Stomach (tissue), 9 donors: ENCODE measurements around the gene PFKL. TPM values are rescaled to one million over a fixed set of nuclear protein-coding genes. Genes with fewer than 3 reads are reported as not detected.

Experiments
- DNase-seq, 2 donors: peaks; one replicate each; pipeline versions ENCODE4 v3.0.0 to v3.0.0-alpha.2; 2013 to 2019
- H3K27ac ChIP-seq, 5 donors: fragments of 200-600 bp in 4 of 5; sonication (generic) in 4 of 5; one replicate each; pipeline ENCODE4 v1.5.1; 2013 to 2019; ENCODE audit warnings: mild to moderate bottlenecking in 1 of 5, moderate library complexity in 1 of 5
- H3K27me3 ChIP-seq, 3 donors: fragments of 200-600 bp; sonication (generic); one replicate each; pipeline ENCODE4 v1.5.1; 2017 to 2019; ENCODE audit warnings: mixed run types in 1 of 3
- H3K36me3 ChIP-seq, 4 donors: fragments of 200-600 bp; sonication (generic); 1 replicate in 3 of 4; 2 replicates in 1 of 4; pipeline ENCODE4 v1.5.1; 2016 to 2019
- H3K4me1 ChIP-seq, 4 donors: fragments of 200-600 bp; sonication (generic); one replicate each; pipeline ENCODE4 v1.5.1; 2016 to 2019
- H3K4me3 ChIP-seq, 4 donors: fragments of 200-600 bp; sonication (generic) in 3 of 4; one replicate each; pipeline ENCODE4 v1.5.1; 2016 to 2019; ENCODE audit warnings: mild to moderate bottlenecking in 1 of 4
- H3K9me3 ChIP-seq, 4 donors: fragments of 200-600 bp; sonication (generic); one replicate each; pipeline ENCODE4 v1.5.1; 2016 to 2019
- EP300 ChIP-seq: sonication (generic); formaldehyde crosslinking; IDR thresholded peaks from one replicate; pipeline ENCODE4 v1.6.1; 2017; ENCODE audit warnings: antibody characterized with exemption
- POLR2A ChIP-seq, 4 donors: fragments of 450-650 bp; IDR thresholded peaks; one replicate each; pipeline ENCODE4 v1.6.1; 2016; ENCODE audit warnings: antibody characterized with exemption in 4 of 4, control low read depth in 2 of 4, mild to moderate bottlenecking in 1 of 4, moderate library complexity in 1 of 4
- POLR2AphosphoS5 ChIP-seq, 3 donors: sonication (generic); formaldehyde crosslinking; IDR thresholded peaks; one replicate each; pipeline ENCODE4 v1.6.1; 2016; ENCODE audit warnings: antibody characterized with exemption in 3 of 3
- WGBS, 5 donors: extraction: QIAGEN DNeasy Blood & Tissue Kit in 3 of 5; methylation state at CpG; one replicate each; pipeline versions ENCODE4 v1.1.5 to v1.1.7; 2013 to 2018; 5-methylcytosine and 5-hydroxymethylcytosine counted together
- intact Hi-C: fragments of 100-400 bp; cut with DNase I; formaldehyde crosslinking; loops from one replicate; pipeline ENCODE4 v1.15.1; 2023; ENCODE audit warnings: low total_unique reads
- polyA plus RNA-seq, 3 donors: library from polyadenylated mRNA; stranded (reverse); fragments of 200-250 nt; gene quantifications; one replicate each; pipeline ENCODE4 v1.2.3, GENCODE V29; 2013
- total RNA-seq, 5 donors: library from RNA; depleted of rRNA; stranded (reverse); fragments of >200 nt; gene quantifications; one replicate each; pipeline versions ENCODE4 v1.1.0 to v1.2.3, GENCODE V29; 2014 to 2016
- TF ChIP-seq, protein P1 (sequence below), 7 experiments: fragments of 450-650 bp in 4 of 7; fragments of 200-600 bp in 3 of 7; sonication (generic) in 3 of 7; IDR thresholded peaks; one replicate each; pipeline ENCODE4 v1.5.1; 2016 to 2019; ENCODE audit warnings: antibody characterized with exemption in 7 of 7, control low read depth in 2 of 7, mild to moderate bottlenecking in 1 of 7
- donor health status: healthy with polysubstance abuse.
- donor health status: Bipolar disorder and iron deficiency.
- donor health status: healthy.

PFKL gene
- total and polyA plus RNA-seq, 8 donors = 83.0 to 283 (median 130) TPM

- Histone ChIP-seq H3K9me3 (no peaks in the 10 kb centered on the region), H3K36me3 (peaks cover 6 to 53% (median 42%) of the 10 kb centered on the region in 4 donors), H3K4me3 (no peak overlapping the region), H3K27me3 (no peaks in the 10 kb centered on the region), H3K4me1 (peaks cover 44 to 68% (median 63%) of the 10 kb centered on the region in 4 donors), H3K27ac (peak overlapping the region in 2 of 5 donors; percentile 37 to 95)
- intact Hi-C loops = no loop called here
- TF ChIP-seq POLR2AphosphoS5 (IDR thresholded peaks at IDR 0.05) = no peak
- TF ChIP-seq EP300 = no peak
- TF ChIP-seq, protein P1, sequence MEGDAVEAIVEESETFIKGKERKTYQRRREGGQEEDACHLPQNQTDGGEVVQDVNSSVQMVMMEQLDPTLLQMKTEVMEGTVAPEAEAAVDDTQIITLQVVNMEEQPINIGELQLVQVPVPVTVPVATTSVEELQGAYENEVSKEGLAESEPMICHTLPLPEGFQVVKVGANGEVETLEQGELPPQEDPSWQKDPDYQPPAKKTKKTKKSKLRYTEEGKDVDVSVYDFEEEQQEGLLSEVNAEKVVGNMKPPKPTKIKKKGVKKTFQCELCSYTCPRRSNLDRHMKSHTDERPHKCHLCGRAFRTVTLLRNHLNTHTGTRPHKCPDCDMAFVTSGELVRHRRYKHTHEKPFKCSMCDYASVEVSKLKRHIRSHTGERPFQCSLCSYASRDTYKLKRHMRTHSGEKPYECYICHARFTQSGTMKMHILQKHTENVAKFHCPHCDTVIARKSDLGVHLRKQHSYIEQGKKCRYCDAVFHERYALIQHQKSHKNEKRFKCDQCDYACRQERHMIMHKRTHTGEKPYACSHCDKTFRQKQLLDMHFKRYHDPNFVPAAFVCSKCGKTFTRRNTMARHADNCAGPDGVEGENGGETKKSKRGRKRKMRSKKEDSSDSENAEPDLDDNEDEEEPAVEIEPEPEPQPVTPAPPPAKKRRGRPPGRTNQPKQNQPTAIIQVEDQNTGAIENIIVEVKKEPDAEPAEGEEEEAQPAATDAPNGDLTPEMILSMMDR (IDR thresholded peaks at IDR 0.05) = no peak
- no peak for DNase-seq
- 75 to 87% (median 81%) methylated on average over 9 of the region's 9 CpGs for WGBS, 5 donors
These were observed 5.8 kb downstream of the PFKL start for GRCh38 chr21:44305691-44306090.

DNA sequence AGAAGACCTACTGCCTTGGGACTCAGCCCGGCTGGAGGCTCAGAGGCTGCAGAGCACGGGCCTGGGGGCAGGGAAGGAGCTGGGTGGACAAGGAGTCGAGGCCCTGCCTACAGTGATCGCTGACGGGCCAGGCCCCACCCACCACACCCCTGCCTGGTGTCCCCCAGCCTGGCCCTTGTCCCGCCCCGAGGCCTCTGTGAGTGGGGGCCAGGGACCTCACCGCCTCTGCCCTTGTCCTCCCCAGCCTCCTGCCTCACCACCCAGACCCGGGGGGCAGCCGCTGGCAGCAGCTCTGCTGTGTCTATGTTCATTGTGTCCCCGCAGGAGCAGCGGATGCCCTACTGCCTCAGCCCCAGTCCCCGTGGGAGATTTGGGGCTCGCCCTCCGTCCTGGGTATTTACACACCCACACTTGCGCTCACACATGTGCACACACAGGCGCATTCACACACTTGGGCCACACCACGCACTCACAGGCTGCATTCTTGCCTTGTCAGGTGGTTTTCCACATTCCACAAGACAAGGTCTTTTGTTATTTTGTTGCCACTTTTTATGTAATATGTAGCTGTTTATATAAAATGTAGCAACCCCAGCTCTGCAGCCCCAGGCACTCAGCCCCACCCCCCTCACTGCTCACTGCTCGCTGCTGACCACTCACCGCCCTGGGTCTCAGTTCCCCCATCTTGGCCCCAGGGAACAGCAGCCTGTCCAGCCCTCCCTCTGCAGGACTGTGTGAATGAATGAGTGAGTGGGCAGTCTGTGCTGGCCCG is 7.3 kb downstream of the PFKL start:
- Histone ChIP-seq H3K9me3 (no peaks in the 10 kb centered on the region), H3K36me3 (peaks cover 19 to 67% (median 56%) of the 10 kb centered on the region in 4 donors), H3K27ac (no peak overlapping the region), H3K4me1 (peaks cover 29 to 54% (median 49%) of the 10 kb centered on the region in 4 donors), H3K27me3 (no peaks in the 10 kb centered on the region), H3K4me3 (no peak overlapping the region)
- intact Hi-C loops = no loop called here
- TF ChIP-seq POLR2AphosphoS5 (IDR thresholded peaks at IDR 0.05) (no peak), POLR2A (IDR thresholded peaks at IDR 0.05) (no peak), EP300 (no peak)
- TF ChIP-seq, protein P1 (IDR thresholded peaks at IDR 0.05) = no peak
- DNase-seq = peak in 1 of 2 donors; percentile 55
- WGBS, 5 donors = 78 to 83% (median 81%) methylated on average over 10 to 21 of the region's 21 CpGs

DNA sequence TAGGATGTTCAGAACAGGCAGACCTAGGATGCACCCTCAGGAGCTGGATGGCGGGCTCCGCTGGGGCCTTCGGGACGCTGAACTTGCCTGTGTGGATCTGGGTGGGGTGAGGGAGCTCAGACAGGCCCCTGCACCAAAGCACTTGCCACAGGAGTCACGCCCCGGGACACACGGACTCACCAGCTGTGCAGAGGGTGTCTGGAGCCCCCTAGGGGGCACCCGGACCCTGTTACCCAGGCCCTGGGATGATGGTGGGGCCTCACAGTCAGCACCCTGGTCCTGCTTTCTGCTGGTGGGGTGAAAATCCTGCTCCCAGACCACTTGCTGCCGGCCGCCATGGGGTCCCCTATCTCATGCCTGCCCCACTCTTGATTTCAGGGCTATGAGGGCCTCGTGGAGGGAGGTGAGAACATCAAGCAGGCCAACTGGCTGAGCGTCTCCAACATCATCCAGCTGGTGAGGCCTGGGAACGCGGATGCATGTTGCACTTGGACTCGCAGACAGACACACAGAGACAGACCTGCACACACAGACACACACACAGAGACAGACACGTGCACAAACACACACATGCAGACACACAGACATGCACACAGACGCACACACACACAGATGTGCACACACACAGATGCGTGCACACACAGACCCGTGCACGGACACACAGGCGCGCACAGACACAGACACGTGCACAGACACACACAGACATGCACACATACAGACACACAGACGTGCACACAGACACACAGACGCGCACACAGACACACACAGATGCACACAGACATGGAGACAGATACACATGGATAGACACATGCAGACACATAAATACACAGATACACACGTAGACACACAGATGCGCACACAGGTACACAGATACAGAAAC is 11.0 kb downstream of the PFKL start:
- intact Hi-C loops = no loop called here
- H3K27ac ChIP-seq = no peak overlapping the region
- H3K27me3 ChIP-seq = no peaks in the 10 kb centered on the region
- TF ChIP-seq POLR2AphosphoS5 (IDR thresholded peaks at IDR 0.05) (no peak), POLR2A (IDR thresholded peaks at IDR 0.05) (no peak), EP300 (no peak)
- TF ChIP-seq, protein P1 (IDR thresholded peaks at IDR 0.05) = no peak
- peaks cover 46 to 100% (median 93%) of the 10 kb centered on the region in 4 donors for H3K36me3 ChIP-seq
- DNase-seq = no peak
- 87 to 92% (median 91%) methylated on average over 20 to 28 of the region's 28 CpGs for WGBS, 5 donors
- H3K4me3 ChIP-seq = no peak overlapping the region
- peaks cover 0 to 17% (median 12%) of the 10 kb centered on the region in 4 donors for H3K4me1 ChIP-seq
- H3K9me3 ChIP-seq = no peaks in the 10 kb centered on the region

DNA sequence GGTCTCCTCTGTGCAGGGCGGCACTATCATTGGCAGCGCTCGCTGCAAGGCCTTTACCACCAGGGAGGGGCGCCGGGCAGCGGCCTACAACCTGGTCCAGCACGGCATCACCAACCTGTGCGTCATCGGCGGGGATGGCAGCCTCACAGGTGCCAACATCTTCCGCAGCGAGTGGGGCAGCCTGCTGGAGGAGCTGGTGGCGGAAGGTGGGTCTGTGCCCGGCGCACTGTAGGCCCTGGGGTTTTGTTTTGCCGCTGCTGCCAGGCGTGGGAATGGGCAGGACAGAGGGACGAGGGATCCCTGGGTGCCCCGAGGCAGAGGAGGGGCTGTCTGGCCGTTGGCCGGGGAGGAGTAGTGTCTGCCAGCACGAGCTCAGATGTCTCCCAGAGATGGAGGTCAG is 12.2 kb downstream of the PFKL start:
- intact Hi-C loops = no loop called here
- Histone ChIP-seq H3K36me3 (peaks cover 54 to 100% (median 99%) of the 10 kb centered on the region in 4 donors), H3K27ac (no peak overlapping the region), H3K4me1 (peaks cover 0 to 4% (median 1%) of the 10 kb centered on the region in 4 donors), H3K27me3 (no peaks in the 10 kb centered on the region), H3K9me3 (no peaks in the 10 kb centered on the region), H3K4me3 (no peak overlapping the region)
- DNase-seq = no peak
- TF ChIP-seq POLR2A (IDR thresholded peaks at IDR 0.05) (no peak), POLR2AphosphoS5 (IDR thresholded peaks at IDR 0.05) (no peak), EP300 (no peak)
- TF ChIP-seq, protein P1 (IDR thresholded peaks at IDR 0.05) = no peak
- WGBS, 5 donors = 90 to 94% (median 91%) methylated on average over 20 to 22 of the region's 22 CpGs
